ENCODE data around the gene ZBTB38. TPM values are rescaled to one million over a fixed set of nuclear protein-coding genes. Genes with fewer than 3 reads are reported as not detected.

Gene ZBTB38, protein sequence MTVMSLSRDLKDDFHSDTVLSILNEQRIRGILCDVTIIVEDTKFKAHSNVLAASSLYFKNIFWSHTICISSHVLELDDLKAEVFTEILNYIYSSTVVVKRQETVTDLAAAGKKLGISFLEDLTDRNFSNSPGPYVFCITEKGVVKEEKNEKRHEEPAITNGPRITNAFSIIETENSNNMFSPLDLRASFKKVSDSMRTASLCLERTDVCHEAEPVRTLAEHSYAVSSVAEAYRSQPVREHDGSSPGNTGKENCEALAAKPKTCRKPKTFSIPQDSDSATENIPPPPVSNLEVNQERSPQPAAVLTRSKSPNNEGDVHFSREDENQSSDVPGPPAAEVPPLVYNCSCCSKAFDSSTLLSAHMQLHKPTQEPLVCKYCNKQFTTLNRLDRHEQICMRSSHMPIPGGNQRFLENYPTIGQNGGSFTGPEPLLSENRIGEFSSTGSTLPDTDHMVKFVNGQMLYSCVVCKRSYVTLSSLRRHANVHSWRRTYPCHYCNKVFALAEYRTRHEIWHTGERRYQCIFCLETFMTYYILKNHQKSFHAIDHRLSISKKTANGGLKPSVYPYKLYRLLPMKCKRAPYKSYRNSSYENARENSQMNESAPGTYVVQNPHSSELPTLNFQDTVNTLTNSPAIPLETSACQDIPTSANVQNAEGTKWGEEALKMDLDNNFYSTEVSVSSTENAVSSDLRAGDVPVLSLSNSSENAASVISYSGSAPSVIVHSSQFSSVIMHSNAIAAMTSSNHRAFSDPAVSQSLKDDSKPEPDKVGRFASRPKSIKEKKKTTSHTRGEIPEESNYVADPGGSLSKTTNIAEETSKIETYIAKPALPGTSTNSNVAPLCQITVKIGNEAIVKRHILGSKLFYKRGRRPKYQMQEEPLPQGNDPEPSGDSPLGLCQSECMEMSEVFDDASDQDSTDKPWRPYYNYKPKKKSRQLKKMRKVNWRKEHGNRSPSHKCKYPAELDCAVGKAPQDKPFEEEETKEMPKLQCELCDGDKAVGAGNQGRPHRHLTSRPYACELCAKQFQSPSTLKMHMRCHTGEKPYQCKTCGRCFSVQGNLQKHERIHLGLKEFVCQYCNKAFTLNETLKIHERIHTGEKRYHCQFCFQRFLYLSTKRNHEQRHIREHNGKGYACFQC (N-terminal part only)
- 10 to 100 TPM; 40.3 to 68.3 (median 56.7) TPM for total RNA-seq
- 72.8 TPM for total RNA-seq (2013)

DNA sequence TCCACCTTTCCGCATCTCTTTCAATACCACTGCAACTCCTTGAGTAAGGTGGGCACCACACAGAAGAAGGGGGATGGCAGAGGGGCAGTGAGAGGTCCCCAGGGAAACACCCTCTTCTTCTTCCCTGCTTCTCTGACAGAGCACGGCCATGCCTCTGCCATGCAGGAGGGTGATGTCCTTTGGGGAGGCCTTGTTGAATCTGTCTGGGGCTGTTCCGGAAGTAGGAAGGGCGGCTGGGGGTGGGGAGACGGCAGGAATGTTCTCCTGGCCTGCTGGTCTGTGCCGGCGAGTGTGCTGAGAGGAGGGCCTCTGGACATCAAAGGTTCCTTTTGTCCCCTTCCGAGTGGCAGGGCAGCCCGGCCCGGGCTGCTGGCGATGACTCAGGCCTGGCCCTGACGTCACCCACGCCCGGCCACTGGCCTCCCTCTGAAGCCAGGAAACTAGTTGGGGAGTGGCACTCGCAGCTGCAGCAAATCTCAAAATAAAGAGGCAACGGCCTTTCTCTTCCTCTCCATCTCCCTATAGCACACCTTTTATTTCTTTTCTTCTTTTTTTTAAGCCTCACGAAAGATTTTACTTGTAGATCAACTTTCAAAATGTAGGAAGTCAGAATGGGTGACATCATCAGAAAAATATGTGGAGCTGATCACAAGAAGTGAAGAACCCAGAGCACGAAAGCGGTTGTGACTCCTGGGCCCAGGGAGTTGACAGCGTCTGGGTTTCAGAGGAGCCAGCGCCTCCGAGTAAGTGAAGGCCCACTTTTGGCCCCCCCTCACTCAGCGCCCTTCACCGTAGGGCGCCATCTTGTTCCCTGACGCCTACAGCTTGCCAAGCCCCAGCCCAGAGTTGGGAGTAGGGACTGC, at the start of gene ZBTB38:
Gene ZBTB38 (plus strand): TSS at position 443 of the 863 bp plus-strand sequence. CDS start 73,885 bp downstream, outside the sequence.
- 88% methylated on average over 25 of the region's 26 CpGs for WGBS (ENCODE audit: insufficient coverage)
- H3K9me3 Mint-ChIP-seq: no peaks in the 10 kb centered on the region
- TF ChIP-seq, protein P1, sequence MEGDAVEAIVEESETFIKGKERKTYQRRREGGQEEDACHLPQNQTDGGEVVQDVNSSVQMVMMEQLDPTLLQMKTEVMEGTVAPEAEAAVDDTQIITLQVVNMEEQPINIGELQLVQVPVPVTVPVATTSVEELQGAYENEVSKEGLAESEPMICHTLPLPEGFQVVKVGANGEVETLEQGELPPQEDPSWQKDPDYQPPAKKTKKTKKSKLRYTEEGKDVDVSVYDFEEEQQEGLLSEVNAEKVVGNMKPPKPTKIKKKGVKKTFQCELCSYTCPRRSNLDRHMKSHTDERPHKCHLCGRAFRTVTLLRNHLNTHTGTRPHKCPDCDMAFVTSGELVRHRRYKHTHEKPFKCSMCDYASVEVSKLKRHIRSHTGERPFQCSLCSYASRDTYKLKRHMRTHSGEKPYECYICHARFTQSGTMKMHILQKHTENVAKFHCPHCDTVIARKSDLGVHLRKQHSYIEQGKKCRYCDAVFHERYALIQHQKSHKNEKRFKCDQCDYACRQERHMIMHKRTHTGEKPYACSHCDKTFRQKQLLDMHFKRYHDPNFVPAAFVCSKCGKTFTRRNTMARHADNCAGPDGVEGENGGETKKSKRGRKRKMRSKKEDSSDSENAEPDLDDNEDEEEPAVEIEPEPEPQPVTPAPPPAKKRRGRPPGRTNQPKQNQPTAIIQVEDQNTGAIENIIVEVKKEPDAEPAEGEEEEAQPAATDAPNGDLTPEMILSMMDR (IDR thresholded peaks at IDR 0.05): no peak
- DNase-seq (peak in 1 of 2 donors; percentile 29), ATAC-seq (peak in 2 of 3 donors; percentile 35 to 54)
- H3K27ac ChIP-seq (ENCODE audit: low read length): no peak within 1 kb of the TSS
- H3K36me3 ChIP-seq (ENCODE audit: control insufficient read depth, insufficient read depth, low read length): no peaks in the 10 kb centered on the region
- H3K9me3 ChIP-seq (ENCODE audit: control insufficient read depth, insufficient read depth, low read length): no peaks in the 10 kb centered on the region
- peaks cover 7% of the 10 kb centered on the region for H3K4me1 ChIP-seq (ENCODE audit: control insufficient read depth, insufficient read depth, low read length)
- intact Hi-C loops (cut with micrococcal nuclease): no loop called here
- peak within 1 kb of the TSS; percentile 50 to 87 for H3K27ac Mint-ChIP-seq
- H3K27me3 ChIP-seq (ENCODE audit: control insufficient read depth, insufficient read depth, low read length): no peaks in the 10 kb centered on the region
- no peaks in the 10 kb centered on the region for H3K36me3 Mint-ChIP-seq
- H3K4me1 Mint-ChIP-seq: peaks cover 9 to 24% of the 10 kb centered on the region in 2 donors
- H3K4me3 Mint-ChIP-seq: peak within 1 kb of the TSS; percentile 47
- no peak within 1 kb of the TSS for H3K4me3 ChIP-seq (ENCODE audit: low read length)
- H3K27me3 Mint-ChIP-seq (ENCODE audit: low read depth in 2 of 2): no peaks in the 10 kb centered on the region

DNA sequence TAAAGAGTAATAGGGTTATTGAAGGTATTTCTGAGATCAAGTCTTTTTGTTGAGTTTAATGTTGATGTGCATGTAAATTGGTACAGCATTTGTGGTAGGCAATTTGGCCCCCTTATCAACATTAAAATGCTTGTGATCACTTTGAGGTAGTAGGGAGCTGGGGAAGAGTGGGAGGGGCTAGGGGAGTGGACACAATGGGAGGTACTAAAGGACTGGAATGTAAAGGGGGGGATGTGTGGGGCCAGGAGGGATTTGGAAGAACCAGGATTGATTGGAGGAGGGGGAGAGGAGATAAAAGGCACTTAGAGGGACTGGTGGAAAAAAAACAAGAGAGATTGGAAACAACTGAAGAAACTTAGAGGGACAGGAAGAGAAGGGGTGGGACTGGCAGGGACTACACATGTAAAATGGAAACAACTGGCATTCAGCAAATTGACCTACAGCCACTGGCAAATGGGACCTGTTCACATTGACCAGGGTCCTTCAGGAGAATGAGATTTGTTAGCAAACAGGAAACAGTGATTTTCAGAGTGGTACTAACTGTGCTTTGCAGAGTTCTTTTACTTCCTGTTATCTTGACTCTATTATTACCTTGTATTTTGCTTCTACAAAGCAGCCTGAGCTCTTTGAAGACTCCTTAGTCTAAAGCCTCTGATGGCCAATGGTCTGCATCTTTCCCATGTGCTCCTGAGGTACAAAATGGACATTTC, 47.8 kb upstream of the ZBTB38 start:
- Histone ChIP-seq H3K27ac (ENCODE audit: low read length) (no peak overlapping the region), H3K36me3 (ENCODE audit: control insufficient read depth, insufficient read depth, low read length) (no peaks in the 10 kb centered on the region), H3K4me1 (ENCODE audit: control insufficient read depth, insufficient read depth, low read length) (no peaks in the 10 kb centered on the region), H3K9me3 (ENCODE audit: control insufficient read depth, insufficient read depth, low read length) (no peaks in the 10 kb centered on the region), H3K4me3 (ENCODE audit: low read length) (no peak overlapping the region), H3K27me3 (ENCODE audit: control insufficient read depth, insufficient read depth, low read length) (no peaks in the 10 kb centered on the region)
- DNase-seq (no peak), ATAC-seq (no peak)
- no peaks in the 10 kb centered on the region for H3K36me3 Mint-ChIP-seq
- peaks cover 10 to 12% of the 10 kb centered on the region in 2 donors for H3K4me1 Mint-ChIP-seq
- no peak overlapping the region for H3K4me3 Mint-ChIP-seq
- H3K27ac Mint-ChIP-seq: no peak overlapping the region
- TF ChIP-seq, protein P1 (IDR thresholded peaks at IDR 0.05): no peak
- H3K27me3 Mint-ChIP-seq (ENCODE audit: low read depth in 2 of 2): no peaks in the 10 kb centered on the region
- no peaks in the 10 kb centered on the region for H3K9me3 Mint-ChIP-seq
- intact Hi-C loops (cut with micrococcal nuclease): no loop called here

DNA sequence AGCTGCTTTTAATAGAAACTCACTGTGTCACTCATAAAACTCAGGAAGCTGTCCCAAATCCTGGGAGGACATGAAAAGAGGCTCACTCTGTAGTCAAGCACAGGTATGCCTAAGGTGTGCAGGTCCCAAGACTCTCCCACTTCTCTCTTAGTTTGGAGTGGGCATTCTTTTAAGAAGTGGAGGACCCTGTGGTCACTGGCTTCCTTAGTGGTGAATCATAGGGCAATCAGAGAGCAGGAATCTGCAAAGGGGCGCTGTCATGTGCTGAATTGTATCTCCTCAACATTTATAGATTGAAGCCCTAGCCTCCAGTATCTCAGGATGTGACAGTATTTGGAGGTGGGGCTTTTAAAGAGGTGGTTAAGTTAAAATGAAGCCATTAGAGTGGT, 47.2 kb upstream of the ZBTB38 start:
- TF ChIP-seq, protein P1 (IDR thresholded peaks at IDR 0.05): no peak
- no peak overlapping the region for H3K4me3 ChIP-seq (ENCODE audit: low read length)
- no CpG with 5 or more reads among the region's 1 CpG for WGBS (ENCODE audit: insufficient coverage)
- intact Hi-C loops (cut with micrococcal nuclease): no loop called here
- no peaks in the 10 kb centered on the region for H3K9me3 ChIP-seq (ENCODE audit: control insufficient read depth, insufficient read depth, low read length)
- no peak overlapping the region for H3K27ac ChIP-seq (ENCODE audit: low read length)
- Mint-ChIP-seq H3K4me1 (peaks cover 10 to 12% of the 10 kb centered on the region in 2 donors), H3K9me3 (no peaks in the 10 kb centered on the region), H3K36me3 (no peaks in the 10 kb centered on the region), H3K27ac (no peak overlapping the region), H3K27me3 (ENCODE audit: low read depth in 2 of 2) (peaks cover 0 to under 1% of the 10 kb centered on the region in 2 donors), H3K4me3 (no peak overlapping the region)
- H3K4me1 ChIP-seq (ENCODE audit: control insufficient read depth, insufficient read depth, low read length): no peaks in the 10 kb centered on the region
- DNase-seq (no peak), ATAC-seq (no peak)
- no peaks in the 10 kb centered on the region for H3K27me3 ChIP-seq (ENCODE audit: control insufficient read depth, insufficient read depth, low read length)
- no peaks in the 10 kb centered on the region for H3K36me3 ChIP-seq (ENCODE audit: control insufficient read depth, insufficient read depth, low read length)

All from natural killer cell (primary cell).